Breast epithelium (tissue), 3 donors: ENCODE measurements around the gene SPATA17.

Experiments used
- CTCF ChIP-seq, 3 donors: fragments of 450-650 bp; IDR thresholded peaks; one replicate each; pipeline ENCODE4 v1.5.1; 2016 to 2017; ENCODE audit warnings: antibody characterized with exemption in 3 of 3, mild to moderate bottlenecking in 3 of 3, moderate library complexity in 3 of 3
- POLR2A ChIP-seq: fragments of 450-650 bp; IDR thresholded peaks from one replicate; pipeline ENCODE4 v1.6.1; 2016; ENCODE audit warnings: antibody characterized with exemption, mild to moderate bottlenecking, moderate library complexity

- no peak for TF ChIP-seq CTCF (IDR thresholded peaks at IDR 0.05)
- no peak for TF ChIP-seq POLR2A
Measured at GRCh38 chr1:217602380-217602779, 28.8 kb upstream of the SPATA17 start.
